ENCODE measurements around the gene NUDT13. TPM values are rescaled to one million over a fixed set of nuclear protein-coding genes. Genes with fewer than 3 reads are reported as not detected.

Gene NUDT13
- total and polyA plus RNA-seq, 9 of the 15 experiments (the other 6 are each of a cell fraction or from before 2014, with no cell fraction given), result 4.7 to 11.1 (median 5.6) TPM

DNA sequence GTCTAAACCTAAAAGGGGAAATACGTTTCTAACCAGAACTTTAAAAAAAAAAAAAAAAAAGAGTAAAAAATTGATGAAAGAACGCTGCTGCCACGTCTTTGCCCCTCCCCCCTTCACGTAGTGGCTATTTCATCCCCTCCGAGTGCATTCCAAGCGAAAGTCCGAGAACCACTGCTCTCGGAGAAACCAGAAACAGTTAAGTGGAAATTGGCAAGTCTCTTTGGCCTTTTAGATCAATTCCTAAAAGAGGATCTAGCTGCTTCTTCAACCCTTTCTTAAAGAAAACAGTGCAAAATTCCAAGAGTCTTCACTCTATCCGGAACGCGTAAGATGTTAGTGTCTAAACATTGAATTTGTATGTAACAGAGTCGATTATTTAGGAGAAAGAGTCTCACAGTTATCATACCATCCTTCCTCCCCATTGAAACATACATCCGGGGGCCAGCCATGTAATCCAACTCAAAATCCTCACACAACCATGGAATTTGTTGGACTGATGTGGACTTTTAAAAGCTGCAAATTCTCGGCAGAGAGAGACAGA is 14.7 kb upstream of the NUDT13 start (continued):
- TF ChIP-seq RFX1 (IDR thresholded peaks at IDR 0.05) (no peak), PCBP2 (IDR thresholded peaks at IDR 0.05; ENCODE audit: low read depth, low read length, poor library complexity, severe bottlenecking) (no peak), BRCA1 (IDR thresholded peaks at IDR 0.05) (no peak), BRCA1 (CRISPR knock-in tag; IDR thresholded peaks at IDR 0.05) (no peak), SIX5 (IDR thresholded peaks at IDR 0.05; ENCODE audit: borderline replicate concordance in 1 of 2, insufficient read depth in 1 of 2, low read depth in 1 of 2, low read length in 2 of 2) (no peak), FOXK2 (conservative IDR thresholded peaks at IDR 0.05 in 1 of 2, IDR thresholded peaks at IDR 0.05 in 1 of 2; ENCODE audit: low read depth in 2 of 2) (peak in 1 of 2 experiments; percentile 41; a peak in 1 of 4 replicates), XRCC3 (IDR thresholded peaks at IDR 0.05) (no peak), RBM34 (IDR thresholded peaks at IDR 0.05; ENCODE audit: borderline replicate concordance, insufficient read depth, low read length) (no peak), ZNF212 (CRISPR knock-in tag; IDR thresholded peaks at IDR 0.05) (no peak)
- TF ChIP-seq, protein P1, sequence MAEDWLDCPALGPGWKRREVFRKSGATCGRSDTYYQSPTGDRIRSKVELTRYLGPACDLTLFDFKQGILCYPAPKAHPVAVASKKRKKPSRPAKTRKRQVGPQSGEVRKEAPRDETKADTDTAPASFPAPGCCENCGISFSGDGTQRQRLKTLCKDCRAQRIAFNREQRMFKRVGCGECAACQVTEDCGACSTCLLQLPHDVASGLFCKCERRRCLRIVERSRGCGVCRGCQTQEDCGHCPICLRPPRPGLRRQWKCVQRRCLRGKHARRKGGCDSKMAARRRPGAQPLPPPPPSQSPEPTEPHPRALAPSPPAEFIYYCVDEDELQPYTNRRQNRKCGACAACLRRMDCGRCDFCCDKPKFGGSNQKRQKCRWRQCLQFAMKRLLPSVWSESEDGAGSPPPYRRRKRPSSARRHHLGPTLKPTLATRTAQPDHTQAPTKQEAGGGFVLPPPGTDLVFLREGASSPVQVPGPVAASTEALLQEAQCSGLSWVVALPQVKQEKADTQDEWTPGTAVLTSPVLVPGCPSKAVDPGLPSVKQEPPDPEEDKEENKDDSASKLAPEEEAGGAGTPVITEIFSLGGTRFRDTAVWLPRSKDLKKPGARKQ (CRISPR knock-in tag; IDR thresholded peaks at IDR 0.05), result no peak
- TF ChIP-seq, protein P2, sequence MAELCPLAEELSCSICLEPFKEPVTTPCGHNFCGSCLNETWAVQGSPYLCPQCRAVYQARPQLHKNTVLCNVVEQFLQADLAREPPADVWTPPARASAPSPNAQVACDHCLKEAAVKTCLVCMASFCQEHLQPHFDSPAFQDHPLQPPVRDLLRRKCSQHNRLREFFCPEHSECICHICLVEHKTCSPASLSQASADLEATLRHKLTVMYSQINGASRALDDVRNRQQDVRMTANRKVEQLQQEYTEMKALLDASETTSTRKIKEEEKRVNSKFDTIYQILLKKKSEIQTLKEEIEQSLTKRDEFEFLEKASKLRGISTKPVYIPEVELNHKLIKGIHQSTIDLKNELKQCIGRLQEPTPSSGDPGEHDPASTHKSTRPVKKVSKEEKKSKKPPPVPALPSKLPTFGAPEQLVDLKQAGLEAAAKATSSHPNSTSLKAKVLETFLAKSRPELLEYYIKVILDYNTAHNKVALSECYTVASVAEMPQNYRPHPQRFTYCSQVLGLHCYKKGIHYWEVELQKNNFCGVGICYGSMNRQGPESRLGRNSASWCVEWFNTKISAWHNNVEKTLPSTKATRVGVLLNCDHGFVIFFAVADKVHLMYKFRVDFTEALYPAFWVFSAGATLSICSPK (IDR thresholded peaks at IDR 0.05; ENCODE audit: borderline replicate concordance), result no peak
- TF ChIP-seq, protein P3, sequence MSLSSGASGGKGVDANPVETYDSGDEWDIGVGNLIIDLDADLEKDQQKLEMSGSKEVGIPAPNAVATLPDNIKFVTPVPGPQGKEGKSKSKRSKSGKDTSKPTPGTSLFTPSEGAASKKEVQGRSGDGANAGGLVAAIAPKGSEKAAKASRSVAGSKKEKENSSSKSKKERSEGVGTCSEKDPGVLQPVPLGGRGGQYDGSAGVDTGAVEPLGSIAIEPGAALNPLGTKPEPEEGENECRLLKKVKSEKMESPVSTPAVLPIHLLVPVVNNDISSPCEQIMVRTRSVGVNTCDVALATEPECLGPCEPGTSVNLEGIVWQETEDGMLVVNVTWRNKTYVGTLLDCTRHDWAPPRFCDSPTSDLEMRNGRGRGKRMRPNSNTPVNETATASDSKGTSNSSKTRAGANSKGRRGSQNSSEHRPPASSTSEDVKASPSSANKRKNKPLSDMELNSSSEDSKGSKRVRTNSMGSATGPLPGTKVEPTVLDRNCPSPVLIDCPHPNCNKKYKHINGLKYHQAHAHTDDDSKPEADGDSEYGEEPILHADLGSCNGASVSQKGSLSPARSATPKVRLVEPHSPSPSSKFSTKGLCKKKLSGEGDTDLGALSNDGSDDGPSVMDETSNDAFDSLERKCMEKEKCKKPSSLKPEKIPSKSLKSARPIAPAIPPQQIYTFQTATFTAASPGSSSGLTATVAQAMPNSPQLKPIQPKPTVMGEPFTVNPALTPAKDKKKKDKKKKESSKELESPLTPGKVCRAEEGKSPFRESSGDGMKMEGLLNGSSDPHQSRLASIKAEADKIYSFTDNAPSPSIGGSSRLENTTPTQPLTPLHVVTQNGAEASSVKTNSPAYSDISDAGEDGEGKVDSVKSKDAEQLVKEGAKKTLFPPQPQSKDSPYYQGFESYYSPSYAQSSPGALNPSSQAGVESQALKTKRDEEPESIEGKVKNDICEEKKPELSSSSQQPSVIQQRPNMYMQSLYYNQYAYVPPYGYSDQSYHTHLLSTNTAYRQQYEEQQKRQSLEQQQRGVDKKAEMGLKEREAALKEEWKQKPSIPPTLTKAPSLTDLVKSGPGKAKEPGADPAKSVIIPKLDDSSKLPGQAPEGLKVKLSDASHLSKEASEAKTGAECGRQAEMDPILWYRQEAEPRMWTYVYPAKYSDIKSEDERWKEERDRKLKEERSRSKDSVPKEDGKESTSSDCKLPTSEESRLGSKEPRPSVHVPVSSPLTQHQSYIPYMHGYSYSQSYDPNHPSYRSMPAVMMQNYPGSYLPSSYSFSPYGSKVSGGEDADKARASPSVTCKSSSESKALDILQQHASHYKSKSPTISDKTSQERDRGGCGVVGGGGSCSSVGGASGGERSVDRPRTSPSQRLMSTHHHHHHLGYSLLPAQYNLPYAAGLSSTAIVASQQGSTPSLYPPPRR (CRISPR knock-in tag; IDR thresholded peaks at IDR 0.05; ENCODE audit: borderline replicate concordance), result no peak
- TF ChIP-seq, protein P4, sequence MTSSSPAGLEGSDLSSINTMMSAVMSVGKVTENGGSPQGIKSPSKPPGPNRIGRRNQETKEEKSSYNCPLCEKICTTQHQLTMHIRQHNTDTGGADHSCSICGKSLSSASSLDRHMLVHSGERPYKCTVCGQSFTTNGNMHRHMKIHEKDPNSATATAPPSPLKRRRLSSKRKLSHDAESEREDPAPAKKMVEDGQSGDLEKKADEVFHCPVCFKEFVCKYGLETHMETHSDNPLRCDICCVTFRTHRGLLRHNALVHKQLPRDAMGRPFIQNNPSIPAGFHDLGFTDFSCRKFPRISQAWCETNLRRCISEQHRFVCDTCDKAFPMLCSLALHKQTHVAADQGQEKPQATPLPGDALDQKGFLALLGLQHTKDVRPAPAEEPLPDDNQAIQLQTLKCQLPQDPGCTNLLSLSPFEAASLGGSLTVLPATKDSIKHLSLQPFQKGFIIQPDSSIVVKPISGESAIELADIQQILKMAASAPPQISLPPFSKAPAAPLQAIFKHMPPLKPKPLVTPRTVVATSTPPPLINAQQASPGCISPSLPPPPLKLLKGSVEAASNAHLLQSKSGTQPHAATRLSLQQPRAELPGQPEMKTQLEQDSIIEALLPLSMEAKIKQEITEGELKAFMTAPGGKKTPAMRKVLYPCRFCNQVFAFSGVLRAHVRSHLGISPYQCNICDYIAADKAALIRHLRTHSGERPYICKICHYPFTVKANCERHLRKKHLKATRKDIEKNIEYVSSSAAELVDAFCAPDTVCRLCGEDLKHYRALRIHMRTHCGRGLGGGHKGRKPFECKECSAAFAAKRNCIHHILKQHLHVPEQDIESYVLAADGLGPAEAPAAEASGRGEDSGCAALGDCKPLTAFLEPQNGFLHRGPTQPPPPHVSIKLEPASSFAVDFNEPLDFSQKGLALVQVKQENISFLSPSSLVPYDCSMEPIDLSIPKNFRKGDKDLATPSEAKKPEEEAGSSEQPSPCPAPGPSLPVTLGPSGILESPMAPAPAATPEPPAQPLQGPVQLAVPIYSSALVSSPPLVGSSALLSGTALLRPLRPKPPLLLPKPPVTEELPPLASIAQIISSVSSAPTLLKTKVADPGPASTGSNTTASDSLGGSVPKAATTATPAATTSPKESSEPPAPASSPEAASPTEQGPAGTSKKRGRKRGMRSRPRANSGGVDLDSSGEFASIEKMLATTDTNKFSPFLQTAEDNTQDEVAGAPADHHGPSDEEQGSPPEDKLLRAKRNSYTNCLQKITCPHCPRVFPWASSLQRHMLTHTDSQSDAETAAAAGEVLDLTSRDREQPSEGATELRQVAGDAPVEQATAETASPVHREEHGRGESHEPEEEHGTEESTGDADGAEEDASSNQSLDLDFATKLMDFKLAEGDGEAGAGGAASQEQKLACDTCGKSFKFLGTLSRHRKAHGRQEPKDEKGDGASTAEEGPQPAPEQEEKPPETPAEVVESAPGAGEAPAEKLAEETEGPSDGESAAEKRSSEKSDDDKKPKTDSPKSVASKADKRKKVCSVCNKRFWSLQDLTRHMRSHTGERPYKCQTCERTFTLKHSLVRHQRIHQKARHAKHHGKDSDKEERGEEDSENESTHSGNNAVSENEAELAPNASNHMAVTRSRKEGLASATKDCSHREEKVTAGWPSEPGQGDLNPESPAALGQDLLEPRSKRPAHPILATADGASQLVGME (CRISPR knock-in tag; IDR thresholded peaks at IDR 0.05), result no peak

Measured in K562 (cell line).